Liver (tissue), 3 donors: ENCODE measurements around the gene COPS7A.

Experiments
- ATF3 ChIP-seq: IDR thresholded peaks from 2 replicates; pipeline ENCODE4 v1.6.1; 2016; ENCODE audit warnings: antibody characterized with exemption
- CTCF ChIP-seq: fragments of 150-350 bp; IDR thresholded peaks from 2 replicates; pipeline ENCODE4 v1.5.1; 2017; ENCODE audit warnings: improper control_type of control experiment, low read depth, low read length; ENCODE audit not compliant: missing input control
- EGR1 ChIP-seq, 2 donors: IDR thresholded peaks; 2 replicates each; pipeline ENCODE4 v1.6.1; 2016 to 2018; ENCODE audit warnings: antibody characterized with exemption in 2 of 2, low read depth in 2 of 2
- GABPA ChIP-seq, 2 donors: IDR thresholded peaks in 1 of 2; conservative IDR thresholded peaks in 1 of 2; 2 replicates each; pipeline ENCODE4 v1.6.1; 2016; ENCODE audit warnings: antibody characterized with exemption in 2 of 2, mild to moderate bottlenecking in 1 of 2, moderate library complexity in 1 of 2
- HNF4A ChIP-seq, 2 donors: conservative IDR thresholded peaks; 2 replicates each; pipeline ENCODE4 v1.6.1; 2016; ENCODE audit warnings: antibody characterized with exemption in 2 of 2, mild to moderate bottlenecking in 2 of 2
- JUND ChIP-seq, 2 donors: IDR thresholded peaks; 2 replicates each; pipeline ENCODE4 v1.6.1; 2016; ENCODE audit warnings: antibody characterized with exemption in 2 of 2
- MAX ChIP-seq: IDR thresholded peaks from 2 replicates; pipeline ENCODE4 v1.6.1; 2016; ENCODE audit warnings: antibody characterized with exemption
- NR2F2 ChIP-seq: IDR thresholded peaks from 2 replicates; pipeline ENCODE4 v1.6.1; 2016; ENCODE audit warnings: antibody characterized with exemption
- RAD21 ChIP-seq, 2 donors: IDR thresholded peaks; 2 replicates each; pipeline ENCODE4 v1.6.1; 2016; ENCODE audit warnings: antibody characterized with exemption in 2 of 2, mild to moderate bottlenecking in 2 of 2
- REST ChIP-seq: IDR thresholded peaks from 2 replicates; pipeline ENCODE4 v1.6.1; 2016; ENCODE audit warnings: antibody characterized with exemption, mild to moderate bottlenecking
- SP1 ChIP-seq: IDR thresholded peaks from 2 replicates; pipeline ENCODE4 v1.6.1; 2018; ENCODE audit warnings: antibody characterized with exemption, mild to moderate bottlenecking
- TAF1 ChIP-seq: conservative IDR thresholded peaks from 2 replicates; pipeline ENCODE4 v1.6.1; 2016; ENCODE audit warnings: antibody characterized with exemption, mild to moderate bottlenecking
- YY1 ChIP-seq: IDR thresholded peaks from 2 replicates; pipeline ENCODE4 v1.6.1; 2016; ENCODE audit warnings: antibody characterized with exemption, mild to moderate bottlenecking
- donor health status: healthy.
- donor health status: healthy.

GRCh38 chr12:6759741-6760140, 35.9 kb downstream of the COPS7A start:
- TF ChIP-seq CTCF (no peak), RAD21 (IDR thresholded peaks at IDR 0.05) (no peak), ATF3 (no peak), HNF4A (conservative IDR thresholded peaks at IDR 0.05) (no peak), MAX (no peak), YY1 (no peak), JUND (IDR thresholded peaks at IDR 0.05) (no peak), REST (no peak), SP1 (no peak), EGR1 (IDR thresholded peaks at IDR 0.05; ENCODE audit: low read depth in 2 of 2) (no peak), GABPA (IDR thresholded peaks at IDR 0.05 in 1 of 2, conservative IDR thresholded peaks at IDR 0.05 in 1 of 2) (no peak), NR2F2 (no peak), TAF1 (no peak)
